Thoracic aorta (tissue), 2 donors: ENCODE results near the gene FER1L5. TPM values are rescaled to one million over a fixed set of nuclear protein-coding genes. Genes with fewer than 3 reads are reported as not detected.

Experiments
- ATAC-seq: fragments of 150-250 bp; one replicate; pipeline ENCODE4 v1.8.0; 2017; ENCODE audit warnings: low read depth; ENCODE audit not compliant: insufficient number of reproducible peaks, low FRiP score
- DNase-seq: peaks from one replicate; pipeline ENCODE4 v3.0.0-alpha.2; 2020; ENCODE audit warnings: low spot score
- H3K27ac ChIP-seq, 2 donors: fragments of 200-600 bp; sonication (generic); 1 replicate in 1 of 2; 2 replicates in 1 of 2; pipeline ENCODE4 v1.5.1; 2016; ENCODE audit warnings: mild to moderate bottlenecking in 2 of 2, moderate library complexity in 2 of 2
- H3K27me3 ChIP-seq: fragments of 200-600 bp; sonication (generic); replicated peaks from 2 replicates; pipeline ENCODE4 v1.6.0; 2016; ENCODE audit warnings: mild to moderate bottlenecking; ENCODE audit not compliant: insufficient read depth
- H3K36me3 ChIP-seq: fragments of 200-600 bp; sonication (generic); one replicate; pipeline ENCODE4 v1.5.1; 2016
- H3K4me1 ChIP-seq, 2 donors: fragments of 200-600 bp; sonication (generic); 1 replicate in 1 of 2; 2 replicates in 1 of 2; pipeline versions ENCODE4 v1.5.1 to v1.6.0; 2016; ENCODE audit warnings: low read depth in 2 of 2, mild to moderate bottlenecking in 1 of 2; ENCODE audit not compliant: control insufficient read depth in 1 of 2
- H3K4me3 ChIP-seq: fragments of 200-600 bp; sonication (generic); 2 replicates; pipeline ENCODE4 v1.5.1; 2016; ENCODE audit warnings: mild to moderate bottlenecking
- H3K9me3 ChIP-seq: fragments of 200-600 bp; sonication (generic); 2 replicates; pipeline ENCODE4 v1.5.1; 2016
- total RNA-seq, 2 donors: library from RNA; depleted of rRNA; stranded (reverse); fragments of >200 nt; gene quantifications; one replicate each; pipeline versions ENCODE4 v1.1.0 to v1.2.3, GENCODE V29; 2016
- TF ChIP-seq, protein P1 (sequence below): fragments of 200-600 bp; sonication (generic); IDR thresholded peaks from one replicate; pipeline ENCODE4 v1.5.1; 2019; ENCODE audit warnings: antibody characterized with exemption

FER1L5 gene
- total RNA-seq, 2 donors from 2014 or later: not detected

- no peaks in the 10 kb centered on the region for H3K27me3 ChIP-seq
- peak overlapping the region in 1 of 2 donors; percentile 21 for H3K27ac ChIP-seq
- TF ChIP-seq, protein P1, sequence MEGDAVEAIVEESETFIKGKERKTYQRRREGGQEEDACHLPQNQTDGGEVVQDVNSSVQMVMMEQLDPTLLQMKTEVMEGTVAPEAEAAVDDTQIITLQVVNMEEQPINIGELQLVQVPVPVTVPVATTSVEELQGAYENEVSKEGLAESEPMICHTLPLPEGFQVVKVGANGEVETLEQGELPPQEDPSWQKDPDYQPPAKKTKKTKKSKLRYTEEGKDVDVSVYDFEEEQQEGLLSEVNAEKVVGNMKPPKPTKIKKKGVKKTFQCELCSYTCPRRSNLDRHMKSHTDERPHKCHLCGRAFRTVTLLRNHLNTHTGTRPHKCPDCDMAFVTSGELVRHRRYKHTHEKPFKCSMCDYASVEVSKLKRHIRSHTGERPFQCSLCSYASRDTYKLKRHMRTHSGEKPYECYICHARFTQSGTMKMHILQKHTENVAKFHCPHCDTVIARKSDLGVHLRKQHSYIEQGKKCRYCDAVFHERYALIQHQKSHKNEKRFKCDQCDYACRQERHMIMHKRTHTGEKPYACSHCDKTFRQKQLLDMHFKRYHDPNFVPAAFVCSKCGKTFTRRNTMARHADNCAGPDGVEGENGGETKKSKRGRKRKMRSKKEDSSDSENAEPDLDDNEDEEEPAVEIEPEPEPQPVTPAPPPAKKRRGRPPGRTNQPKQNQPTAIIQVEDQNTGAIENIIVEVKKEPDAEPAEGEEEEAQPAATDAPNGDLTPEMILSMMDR: no peak
- no peaks in the 10 kb centered on the region for H3K9me3 ChIP-seq
- no peak overlapping the region for H3K4me3 ChIP-seq
- peaks cover 5 to 50% of the 10 kb centered on the region in 2 donors for H3K4me1 ChIP-seq
- ATAC-seq (no peak), DNase-seq (no peak)
- peaks cover 31% of the 10 kb centered on the region for H3K36me3 ChIP-seq
Measured at GRCh38 chr2:96734880-96735583, 92.5 kb downstream of the FER1L5 start.

GRCh38 chr2:96737251-96737650 lies 94.7 kb downstream of the FER1L5 start:
- peaks cover 16% of the 10 kb centered on the region for H3K36me3 ChIP-seq
- no peak overlapping the region for H3K27ac ChIP-seq
- H3K9me3 ChIP-seq: no peaks in the 10 kb centered on the region
- no peak overlapping the region for H3K4me3 ChIP-seq
- H3K4me1 ChIP-seq: peaks cover 5 to 59% of the 10 kb centered on the region in 2 donors
- TF ChIP-seq, protein P1: no peak
- ATAC-seq (no peak), DNase-seq (no peak)
- H3K27me3 ChIP-seq: no peaks in the 10 kb centered on the region

DNA sequence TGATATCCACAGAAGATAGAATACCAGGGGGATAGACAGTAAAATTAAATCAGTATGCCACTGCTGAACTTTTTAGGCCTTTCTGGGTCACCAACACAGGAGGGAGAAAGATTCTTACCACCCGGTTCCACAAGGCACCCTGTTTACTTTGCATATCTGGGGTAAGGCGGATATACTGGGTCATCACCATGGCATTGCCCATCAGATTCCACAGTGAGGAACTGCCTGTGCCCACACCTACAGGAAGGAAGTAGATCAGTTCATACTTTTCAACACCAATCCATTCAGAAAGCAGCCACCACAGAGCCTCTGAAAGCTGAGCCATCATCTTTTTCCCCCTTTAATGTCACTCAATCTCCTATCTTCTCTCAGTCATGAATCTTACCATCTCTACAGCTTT lies 95.3 kb downstream of the FER1L5 start:
- DNase-seq (no peak), ATAC-seq (no peak)
- Histone ChIP-seq H3K27ac (no peak overlapping the region), H3K36me3 (peaks cover 14% of the 10 kb centered on the region), H3K9me3 (no peaks in the 10 kb centered on the region), H3K27me3 (no peaks in the 10 kb centered on the region), H3K4me3 (no peak overlapping the region), H3K4me1 (peaks cover 5 to 59% of the 10 kb centered on the region in 2 donors)
- TF ChIP-seq, protein P1: no peak

DNA sequence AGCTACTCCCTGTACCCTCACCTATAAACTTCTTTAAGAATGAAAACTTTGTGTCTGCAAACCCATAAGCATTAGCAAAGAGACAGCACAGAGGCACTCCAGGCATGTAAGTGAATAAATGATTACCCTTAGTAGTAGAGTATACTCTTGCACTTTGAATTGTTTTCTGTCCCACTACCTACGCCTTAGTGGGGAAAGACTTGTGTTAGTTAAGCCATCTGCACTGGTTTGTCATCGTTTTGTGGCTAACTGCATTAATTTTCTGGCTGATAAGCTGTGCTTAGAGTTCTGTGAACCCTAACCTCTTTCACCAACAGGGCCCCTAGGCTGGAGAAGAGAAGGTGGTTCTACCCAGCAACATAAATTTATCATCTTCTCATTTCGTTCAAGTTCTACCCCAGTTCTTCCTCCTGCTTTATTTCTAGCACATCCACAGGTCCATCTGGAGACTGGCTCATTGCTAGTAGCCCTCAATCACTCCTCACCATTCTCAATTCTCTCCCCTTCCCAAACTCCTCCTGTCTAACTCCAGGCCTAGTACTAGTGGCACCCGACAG lies 96.6 kb downstream of the FER1L5 start:
- no peak for DNase-seq
- TF ChIP-seq, protein P1: no peak
- no peaks in the 10 kb centered on the region for H3K9me3 ChIP-seq
- peak overlapping the region; percentile 86 for H3K4me3 ChIP-seq
- peaks cover 2% of the 10 kb centered on the region for H3K36me3 ChIP-seq
- peaks cover 5 to 59% of the 10 kb centered on the region in 2 donors for H3K4me1 ChIP-seq
- no peak for ATAC-seq
- H3K27me3 ChIP-seq: no peaks in the 10 kb centered on the region
- H3K27ac ChIP-seq: peak overlapping the region; percentile 19 to 47

DNA sequence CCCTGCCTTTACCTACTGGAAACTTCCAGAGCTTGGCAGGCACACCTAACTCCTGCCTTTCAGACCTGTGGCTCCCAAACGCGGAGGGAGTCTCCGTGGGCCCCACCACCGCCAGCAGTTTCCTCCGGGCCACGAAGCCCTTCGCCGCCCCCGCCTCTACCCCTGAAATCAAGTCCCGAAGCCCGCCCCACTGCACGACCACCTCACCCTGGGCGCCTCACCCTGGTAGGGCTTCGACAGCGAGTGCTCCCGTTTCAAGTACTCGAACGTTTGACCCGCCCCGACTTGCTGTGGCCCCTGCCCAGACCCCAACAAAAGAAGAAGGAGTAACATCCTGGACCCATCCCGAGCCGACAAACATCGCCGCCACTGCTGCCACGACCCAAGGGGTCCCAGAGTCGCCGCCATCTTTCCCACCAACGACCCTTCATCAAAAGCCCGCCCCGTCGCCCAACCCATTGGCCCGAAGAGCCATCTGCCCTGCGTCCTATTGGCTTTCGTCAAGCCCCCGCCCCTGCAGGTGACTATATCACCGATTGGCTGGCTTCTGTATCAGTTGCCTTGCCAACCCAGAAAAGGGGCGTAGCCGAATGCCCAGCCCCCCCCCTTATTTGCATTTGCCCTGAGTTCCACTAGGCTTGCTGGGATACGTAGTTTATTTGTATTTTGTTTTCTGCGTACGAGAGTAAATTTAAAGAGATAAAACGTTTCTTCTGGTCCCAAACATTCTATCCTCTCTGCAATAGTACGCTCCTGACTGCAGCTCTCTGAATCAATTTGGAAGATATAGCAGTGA lies 97.3 kb downstream of the FER1L5 start, which contains the start of gene LMAN2L:
TSS of gene LMAN2L (minus strand) at position 432 of the 796 bp plus-strand sequence. CDS start at position 408, 24 bp downstream.
- no peaks in the 10 kb centered on the region for H3K9me3 ChIP-seq
- TF ChIP-seq, protein P1: no peak
- H3K4me3 ChIP-seq: peak within 1 kb of the TSS; percentile 86
- no peaks in the 10 kb centered on the region for H3K27me3 ChIP-seq
- no peaks in the 10 kb centered on the region for H3K36me3 ChIP-seq
- DNase-seq (peak; percentile 97), ATAC-seq (peak; percentile 99)
- peaks cover 5 to 54% of the 10 kb centered on the region in 2 donors for H3K4me1 ChIP-seq
- H3K27ac ChIP-seq: peak within 1 kb of the TSS; percentile 19 to 47
